GM23248 (cell line): ENCODE results near the gene PNKD. TPM values are rescaled to one million over a fixed set of nuclear protein-coding genes. Genes with fewer than 3 reads are reported as not detected.

Experiments
- DNase-seq: peaks from one replicate; pipeline ENCODE4 v3.0.0-alpha.2; 2015
- H2AFZ ChIP-seq: fragments of 200-600 bp; sonication (generic); 2 replicates; pipeline ENCODE4 v1.6.1; 2016; ENCODE audit warnings: antibody characterized with exemption
- H3F3A ChIP-seq: fragments of 200-600 bp; sonication (generic); 2 replicates; pipeline ENCODE4 v1.6.1; 2016; ENCODE audit warnings: mild to moderate bottlenecking, antibody characterized with exemption, mixed run types; ENCODE audit not compliant: insufficient read depth
- H3K27ac ChIP-seq: fragments of 200-600 bp; sonication (generic); 2 replicates; pipeline ENCODE4 v1.5.1; 2016; ENCODE audit warnings: mild to moderate bottlenecking
- H3K27me3 ChIP-seq: fragments of 200-600 bp; sonication (generic); replicated peaks from 2 replicates; pipeline ENCODE4 v1.6.1; 2016; ENCODE audit warnings: mild to moderate bottlenecking; ENCODE audit not compliant: insufficient read depth
- H3K36me3 ChIP-seq: fragments of 200-600 bp; sonication (generic); 2 replicates; pipeline ENCODE4 v1.6.1; 2016; ENCODE audit warnings: low read depth, mild to moderate bottlenecking
- H3K4me1 ChIP-seq: fragments of 200-600 bp; sonication (generic); 2 replicates; pipeline ENCODE4 v1.6.1; 2016; ENCODE audit warnings: mild to moderate bottlenecking; ENCODE audit not compliant: insufficient read depth
- H3K4me2 ChIP-seq: fragments of 200-600 bp; sonication (generic); one replicate; pipeline ENCODE4 v1.6.1; 2016; ENCODE audit warnings: mild to moderate bottlenecking; ENCODE audit not compliant: unreplicated experiment
- H3K4me3 ChIP-seq: fragments of 200-600 bp; sonication (generic); 2 replicates; pipeline ENCODE4 v1.5.1; 2016; ENCODE audit warnings: mild to moderate bottlenecking
- H3K79me2 ChIP-seq: fragments of 200-600 bp; sonication (generic); 2 replicates; pipeline ENCODE4 v1.6.1; 2016; ENCODE audit warnings: mild to moderate bottlenecking; ENCODE audit not compliant: insufficient read depth
- H3K9ac ChIP-seq: fragments of 200-600 bp; sonication (generic); 2 replicates; pipeline ENCODE4 v1.6.1; 2016; ENCODE audit warnings: mild to moderate bottlenecking
- H3K9me2 ChIP-seq: fragments of 200-600 bp; sonication (generic); 2 replicates; pipeline ENCODE4 v1.6.1; 2016; ENCODE audit warnings: mixed run types, mild to moderate bottlenecking, moderate library complexity; ENCODE audit not compliant: insufficient read depth
- H3K9me3 ChIP-seq: fragments of 200-600 bp; sonication (generic); one replicate; pipeline ENCODE4 v1.6.1; 2017; ENCODE audit warnings: low read depth
- H4K20me1 ChIP-seq: fragments of 200-600 bp; sonication (generic); 2 replicates; pipeline ENCODE4 v1.6.0; 2016; ENCODE audit not compliant: insufficient read depth
- EZH2 ChIP-seq: fragments of 200-600 bp; sonication (generic); IDR thresholded peaks from 2 replicates; pipeline ENCODE4 v1.6.1; 2018; ENCODE audit warnings: antibody characterized with exemption, mild to moderate bottlenecking; ENCODE audit not compliant: insufficient read depth, poor library complexity, severe bottlenecking
- EZH2phosphoT487 ChIP-seq: fragments of 200-600 bp; sonication (generic); IDR thresholded peaks from 2 replicates; pipeline ENCODE4 v1.6.1; 2018; ENCODE audit warnings: antibody characterized with exemption, moderate library complexity, mild to moderate bottlenecking, low read depth; ENCODE audit not compliant: insufficient read depth
- WGBS, 2 experiments: methylation state at CpG; one replicate each; pipeline ENCODE4 v1.1.6; 2015 to 2017; ENCODE audit warnings: low lambda C conversion rate in 2 of 2, low coverage in 1 of 2; ENCODE audit errors: missing lambda C conversion rate in 2 of 2; 5-methylcytosine and 5-hydroxymethylcytosine counted together
- in situ Hi-C: fragments of 300-500 bp; cut with MboI; formaldehyde crosslinking; loops from 2 replicates; pipeline ENCODE4 v1.15.0; 2020
- polyA plus RNA-seq: library from polyadenylated mRNA; unstranded; fragments of >200 nt; fragmentation: Nextera tagmentation; extraction: Ambion mirVana; gene quantifications from 2 replicates; pipeline ENCODE4 v1.2.1, GENCODE V29; 2016
- total RNA-seq: library from RNA; depleted of rRNA; stranded (reverse); fragments of >200 nt; shearing (Covaris generic); gene quantifications from 2 replicates; pipeline ENCODE4 v1.2.3, GENCODE V29; 2014

Gene PNKD
- total and polyA plus RNA-seq, 2 experiments from 2014 or later = 28.6 to 82.7 TPM

DNA sequence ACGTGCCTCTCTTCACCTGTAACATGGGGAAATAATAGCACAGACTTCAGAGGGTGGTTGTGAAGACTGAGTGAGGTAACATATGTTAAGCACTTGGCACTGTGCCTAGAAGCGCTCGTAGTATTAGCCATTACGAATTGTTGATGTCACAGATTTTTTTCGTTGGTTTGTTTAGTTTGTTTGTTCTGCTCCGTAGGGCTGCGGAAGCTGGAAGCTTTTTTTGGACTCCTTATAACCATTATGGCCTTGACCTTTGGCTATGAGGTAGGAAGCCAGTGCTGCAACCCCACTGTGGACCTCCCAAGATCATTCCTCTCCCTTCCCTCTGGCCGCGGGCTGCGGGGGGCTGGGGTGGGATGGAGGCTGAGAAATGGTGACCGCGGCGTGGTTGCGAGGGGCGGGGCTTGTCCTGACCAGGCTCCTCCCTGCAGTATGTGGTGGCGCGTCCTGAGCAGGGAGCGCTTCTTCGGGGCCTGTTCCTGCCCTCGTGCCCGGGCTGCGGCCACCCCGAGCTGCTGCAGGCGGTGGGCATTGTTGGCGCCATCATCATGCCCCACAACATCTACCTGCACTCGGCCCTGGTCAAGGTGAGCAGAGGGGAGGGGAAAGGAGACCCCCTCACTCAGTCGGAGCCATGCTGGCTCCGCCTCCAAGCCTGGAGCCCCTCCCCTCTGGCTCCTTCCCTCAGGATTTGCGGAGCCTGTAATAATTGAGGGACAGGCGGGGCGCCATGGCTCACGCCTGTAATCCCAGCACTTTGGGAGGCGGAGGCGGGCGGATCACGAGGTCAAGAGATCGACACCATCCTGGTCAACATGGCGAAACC, 117.3 kb downstream of the PNKD start:
- WGBS, 2 experiments = 15 to 18% methylated on average over 27 to 31 of the region's 38 CpGs
- no peak overlapping the region for H3K9ac ChIP-seq
- no peaks in the 10 kb centered on the region for H3K27me3 ChIP-seq
- no peaks in the 10 kb centered on the region for H3K9me3 ChIP-seq
- H4K20me1 ChIP-seq = no peaks in the 10 kb centered on the region
- H2AFZ ChIP-seq = peak overlapping the region; percentile 70
- TF ChIP-seq EZH2phosphoT487 (no peak), EZH2 (no peak)
- no peaks in the 10 kb centered on the region for H3K4me1 ChIP-seq
- no peak overlapping the region for H3K27ac ChIP-seq
- H3F3A ChIP-seq = no peaks in the 10 kb centered on the region
- peak overlapping the region; percentile 46 for H3K4me2 ChIP-seq
- H3K9me2 ChIP-seq = no peaks in the 10 kb centered on the region
- no peaks in the 10 kb centered on the region for H3K79me2 ChIP-seq
- in situ Hi-C loops = no loop called here
- peak; percentile 66 for DNase-seq
- peak overlapping the region; percentile 56 for H3K4me3 ChIP-seq
- H3K36me3 ChIP-seq = no peaks in the 10 kb centered on the region

DNA sequence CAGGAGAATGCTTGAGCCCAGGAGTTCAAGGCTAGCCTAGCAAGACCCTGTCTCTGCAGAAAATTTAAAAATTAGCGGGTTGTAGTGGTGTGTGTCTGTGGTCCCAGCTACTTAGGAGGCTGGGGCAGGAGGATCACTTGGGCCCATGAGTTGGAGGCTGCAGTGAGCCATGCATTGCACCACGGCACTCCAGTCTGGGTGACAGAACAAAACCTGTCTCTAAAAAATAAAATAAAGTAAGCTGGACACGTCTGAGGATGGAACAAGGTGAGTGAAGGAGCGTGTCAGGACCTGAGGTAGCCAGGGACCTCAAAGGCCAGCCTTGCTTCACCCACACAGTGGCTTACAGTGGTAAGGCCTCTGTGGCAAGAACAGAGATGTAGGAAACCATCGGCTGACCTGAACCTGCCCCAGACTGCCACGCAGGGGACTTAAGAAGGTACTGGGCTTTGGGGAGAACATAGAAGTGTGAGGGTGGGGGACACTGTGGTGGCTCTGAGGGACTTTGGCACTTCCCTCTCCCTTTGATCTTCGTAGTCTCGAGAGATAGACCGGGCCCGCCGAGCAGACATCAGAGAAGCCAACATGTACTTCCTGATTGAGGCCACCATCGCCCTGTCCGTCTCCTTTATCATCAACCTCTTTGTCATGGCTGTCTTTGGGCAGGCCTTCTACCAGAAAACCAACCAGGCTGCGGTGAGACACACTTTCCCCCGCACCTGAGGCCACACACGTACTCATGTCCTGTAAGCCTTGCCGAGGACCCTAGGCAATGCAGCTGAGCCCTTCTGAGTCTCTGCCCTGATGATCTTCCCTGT, 119.2 kb downstream of the PNKD start:
- in situ Hi-C loops = no loop called here
- no peak overlapping the region for H3K27ac ChIP-seq

DNA sequence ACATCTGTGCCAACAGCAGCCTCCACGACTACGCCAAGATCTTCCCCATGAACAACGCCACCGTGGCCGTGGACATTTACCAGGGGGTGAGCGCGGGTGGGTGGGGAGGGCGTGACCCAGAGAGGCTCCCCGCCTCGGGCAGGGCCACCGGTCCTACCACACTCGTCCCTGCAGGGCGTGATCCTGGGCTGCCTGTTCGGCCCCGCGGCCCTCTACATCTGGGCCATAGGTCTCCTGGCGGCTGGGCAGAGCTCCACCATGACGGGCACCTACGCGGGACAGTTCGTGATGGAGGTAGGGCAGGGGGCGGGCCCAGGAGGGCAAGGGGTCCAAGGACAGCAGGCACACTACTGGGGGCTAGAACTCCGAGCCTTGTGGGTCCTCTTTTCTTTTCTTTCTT, 120.9 kb downstream of the PNKD start:
- Histone ChIP-seq H3K4me2 (no peak overlapping the region), H3K4me1 (no peaks in the 10 kb centered on the region), H3K36me3 (no peaks in the 10 kb centered on the region), H2AFZ (no peak overlapping the region), H3K27me3 (no peaks in the 10 kb centered on the region), H3K9me3 (no peaks in the 10 kb centered on the region), H4K20me1 (no peaks in the 10 kb centered on the region), H3K9me2 (no peaks in the 10 kb centered on the region), H3F3A (peaks cover 3% of the 10 kb centered on the region; the same call in 1 of the 2 replicates), H3K9ac (no peak overlapping the region), H3K4me3 (no peak overlapping the region), H3K27ac (no peak overlapping the region), H3K79me2 (no peaks in the 10 kb centered on the region)
- 92 to 93% methylated on average over 12 to 23 of the region's 23 CpGs for WGBS, 2 experiments
- no peak for TF ChIP-seq EZH2phosphoT487
- TF ChIP-seq EZH2 = no peak
- DNase-seq = no peak
- in situ Hi-C loops = no loop called here

More for the DNA sequence above, 119.2 kb downstream of the PNKD start:
- Histone ChIP-seq H3K79me2 (no peaks in the 10 kb centered on the region), H3K27me3 (no peaks in the 10 kb centered on the region), H3K4me1 (no peaks in the 10 kb centered on the region), H3K4me2 (no peak overlapping the region), H2AFZ (no peak overlapping the region), H3K9me2 (no peaks in the 10 kb centered on the region), H3K4me3 (no peak overlapping the region), H3K36me3 (no peaks in the 10 kb centered on the region), H3K9me3 (no peaks in the 10 kb centered on the region), H3K9ac (no peak overlapping the region), H4K20me1 (no peaks in the 10 kb centered on the region), H3F3A (no peaks in the 10 kb centered on the region)
- DNase-seq = no peak
- WGBS, 2 experiments = 86 to 90% methylated on average over 17 of the region's 17 CpGs
- TF ChIP-seq EZH2 = no peak
- no peak for TF ChIP-seq EZH2phosphoT487

DNA sequence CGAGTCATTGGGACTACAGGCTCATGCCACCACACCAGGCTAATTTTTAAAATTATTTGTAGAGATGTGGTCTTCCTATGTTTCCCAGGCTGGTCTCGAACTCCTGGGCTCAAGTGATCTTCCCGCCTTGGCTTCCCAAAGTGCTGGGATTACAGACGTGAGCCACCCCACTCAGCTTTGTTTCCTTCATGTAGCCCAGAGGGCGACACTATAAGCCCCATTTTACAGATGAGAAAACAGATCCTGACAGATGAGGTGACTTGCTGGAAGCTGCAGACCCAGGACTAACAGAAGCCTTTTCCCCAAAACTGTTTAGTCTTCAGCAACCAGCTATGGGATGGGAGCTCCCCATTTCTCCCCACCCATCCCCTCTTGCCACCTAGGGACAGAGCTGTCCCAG, 122.1 kb downstream of the PNKD start:
- WGBS, 2 experiments = 78 to 79% methylated on average over 5 of the region's 5 CpGs

More for the DNA sequence above, 122.1 kb downstream of the PNKD start:
- TF ChIP-seq EZH2phosphoT487 (no peak), EZH2 (no peak)
- Histone ChIP-seq H3K4me2 (no peak overlapping the region), H3K9me2 (no peaks in the 10 kb centered on the region), H3K27me3 (no peaks in the 10 kb centered on the region), H3K9ac (no peak overlapping the region), H4K20me1 (no peaks in the 10 kb centered on the region), H3K9me3 (no peaks in the 10 kb centered on the region), H3F3A (peaks cover 9% of the 10 kb centered on the region), H3K36me3 (no peaks in the 10 kb centered on the region), H2AFZ (no peak overlapping the region), H3K27ac (no peak overlapping the region), H3K4me1 (0 out of 2 replicates have a peak, but pooled peaks cover 5% of the 10 kb centered on the region), H3K4me3 (no peak overlapping the region), H3K79me2 (no peaks in the 10 kb centered on the region)
- in situ Hi-C loops = no loop called here
- no peak for DNase-seq
